A673 (cell line): Measurements from ENCODE around the gene CYS1. TPM values are rescaled to one million over a fixed set of nuclear protein-coding genes. Genes with fewer than 3 reads are reported as not detected.

Experiments
- BruUV-seq: library from RNA; stranded (reverse); fragments of 400-500 nt; replicated peaks from 2 replicates; lab custom pipeline; 2021; lab: Mats Ljungman, UMichigan
- CTCF ChIA-PET: fragments of 300-600 bp; sonication (Branson Sonifier 250); formaldehyde crosslinking; loops from one replicate; lab custom pipeline; 2022; ENCODE audit warnings: antibody characterized with exemption; lab: Charles Lee
- POLR2A ChIA-PET: fragments of 300-600 bp; sonication (Branson Sonifier 250); formaldehyde crosslinking; loops from one replicate; lab custom pipeline; 2022; ENCODE audit warnings: antibody characterized with exemption; ENCODE audit not compliant: low non-redundant PET; lab: Charles Lee
- DNase-seq: peaks from one replicate; pipeline ENCODE4 v3.0.0-alpha.2; 2015; ENCODE audit warnings: low spot score
- H3K27ac ChIP-seq: fragments of 200-600 bp; sonication (generic); 2 replicates; pipeline ENCODE4 v1.5.1; 2016; ENCODE audit warnings: mixed run types, low read depth, mild to moderate bottlenecking, mixed read lengths, antibody characterized with exemption, low read length; ENCODE audit not compliant: poor library complexity, severe bottlenecking
- H3K27me3 ChIP-seq: fragments of 200-600 bp; sonication (generic); replicated peaks from 2 replicates; pipeline ENCODE4 v1.6.1; 2017; ENCODE audit warnings: mixed run types, low read depth, mild to moderate bottlenecking, mixed read lengths, antibody characterized with exemption, low read length; ENCODE audit not compliant: insufficient read depth, poor library complexity
- H3K36me3 ChIP-seq: fragments of 200-600 bp; sonication (generic); 2 replicates; pipeline ENCODE4 v1.6.1; 2016; ENCODE audit warnings: mixed run types, mild to moderate bottlenecking, mixed read lengths, antibody characterized with exemption, low read length; ENCODE audit not compliant: insufficient read depth, poor library complexity, severe bottlenecking
- H3K4me1 ChIP-seq: fragments of 200-600 bp; sonication (generic); 2 replicates; pipeline ENCODE4 v1.6.1; 2017; ENCODE audit warnings: mixed run types, mild to moderate bottlenecking, mixed read lengths, antibody characterized with exemption, low read length; ENCODE audit not compliant: insufficient read depth, poor library complexity, severe bottlenecking
- H3K4me3 ChIP-seq: fragments of 200-600 bp; sonication (generic); 2 replicates; pipeline ENCODE4 v1.5.1; 2016; ENCODE audit warnings: low read depth, mixed run types, mild to moderate bottlenecking, mixed read lengths, low read length; ENCODE audit not compliant: poor library complexity, severe bottlenecking
- H3K9me3 ChIP-seq: fragments of 200-600 bp; sonication (generic); 2 replicates; pipeline ENCODE4 v1.6.1; 2016; ENCODE audit warnings: mixed run types, low read depth, mild to moderate bottlenecking, mixed read lengths, antibody characterized with exemption, low read length; ENCODE audit not compliant: poor library complexity, severe bottlenecking
- CTCF ChIP-seq: fragments of 300-800, 200-600 bp; sonication (generic); conservative IDR thresholded peaks from 2 replicates; pipeline ENCODE4 v1.5.1; 2017; ENCODE audit warnings: low read depth, mild to moderate bottlenecking, antibody characterized with exemption, low read length, moderate library complexity, mixed read lengths
- EZH2 ChIP-seq: fragments of 200-600 bp; sonication (generic); IDR thresholded peaks from 2 replicates; pipeline ENCODE4 v1.6.1; 2017; ENCODE audit warnings: borderline replicate concordance, low read depth, mild to moderate bottlenecking, mixed read lengths, antibody characterized with exemption, low read length; ENCODE audit not compliant: poor library complexity, severe bottlenecking
- intact Hi-C: fragments of 100-400 bp; cut with micrococcal nuclease; formaldehyde crosslinking; loops from one replicate; pipeline ENCODE4 v1.10.0; 2022; ENCODE audit not compliant: unreplicated experiment
- total RNA-seq: library from RNA; stranded (reverse); gene quantifications from 2 replicates; pipeline ENCODE4 v1.2.3, GENCODE V29; 2021

The CYS1 gene
- total RNA-seq, 1 experiment from 2014 or later = not detected

GRCh38 chr2:10030311-10030736, 49.9 kb downstream of the CYS1 start:
- intact Hi-C loops = no loop called here
- no peaks in the 10 kb centered on the region for H3K36me3 ChIP-seq
- no peak for TF ChIP-seq CTCF
- TF ChIP-seq EZH2 = no peak

GRCh38 chr2:10029875-10030223, 50.4 kb downstream of the CYS1 start:
- Histone ChIP-seq H3K36me3 (no peaks in the 10 kb centered on the region), H3K27ac (no peak overlapping the region), H3K9me3 (no peaks in the 10 kb centered on the region), H3K27me3 (no peaks in the 10 kb centered on the region), H3K4me3 (no peak overlapping the region), H3K4me1 (peaks cover 11% of the 10 kb centered on the region)
- intact Hi-C loops = loop anchor here (5.0 kb wide), 1 partner anchor 38 kb away; no protein-coding TSS in a partner anchor
- CTCF ChIA-PET = interaction anchor here (1.2 to 1.7 kb wide), 2 partner anchors 42 to 45 kb away, joined by 9 to 12 read pairs; no protein-coding TSS in a partner anchor
- POLR2A ChIA-PET = no interaction called here
- TF ChIP-seq EZH2 (no peak), CTCF (no peak)
- no peak for DNase-seq
- BruUV-seq = no TSS peak

More at GRCh38 chr2:10030311-10030736, 49.9 kb downstream of the CYS1 start:
- no peak for DNase-seq
- Histone ChIP-seq H3K27ac (no peak overlapping the region), H3K4me1 (peaks cover 11% of the 10 kb centered on the region), H3K4me3 (no peak overlapping the region), H3K27me3 (no peaks in the 10 kb centered on the region), H3K9me3 (no peaks in the 10 kb centered on the region)
- CTCF ChIA-PET = no interaction called here
- POLR2A ChIA-PET = no interaction called here
- BruUV-seq = no TSS peak

GRCh38 chr2:10028988-10029874, 51.0 kb downstream of the CYS1 start:
- CTCF ChIA-PET = interaction anchor here (1.2 to 1.7 kb wide), 2 partner anchors 43 to 45 kb away, joined by 9 to 12 read pairs; no protein-coding TSS in a partner anchor
- peak; percentile 54 for DNase-seq

More at GRCh38 chr2:10028988-10029874, 51.0 kb downstream of the CYS1 start:
- BruUV-seq = no TSS peak
- Histone ChIP-seq H3K36me3 (no peaks in the 10 kb centered on the region), H3K27me3 (no peaks in the 10 kb centered on the region), H3K27ac (no peak overlapping the region), H3K4me3 (no peak overlapping the region), H3K9me3 (no peaks in the 10 kb centered on the region), H3K4me1 (peaks cover 11% of the 10 kb centered on the region)
- POLR2A ChIA-PET = no interaction called here
- intact Hi-C loops = loop anchor here (5.0 kb wide), 1 partner anchor 37 kb away; no protein-coding TSS in a partner anchor
- TF ChIP-seq CTCF = no peak
- TF ChIP-seq EZH2 = no peak
